Adrenal gland (tissue), 5 donors: ENCODE measurements around the gene SAFB.

Source experiments
- POLR2A ChIP-seq, 2 donors: fragments of 450-650 bp; IDR thresholded peaks; one replicate each; pipeline ENCODE4 v1.6.1; 2017; ENCODE audit warnings: antibody characterized with exemption in 2 of 2, mild to moderate bottlenecking in 2 of 2, moderate library complexity in 1 of 2
- TF ChIP-seq, protein P1 (sequence below), 6 experiments: fragments of 450-650 bp in 4 of 6; fragments of 200-600 bp in 2 of 6; sonication (generic) in 1 of 6; IDR thresholded peaks; 1 replicate in 5 of 6; 2 replicates in 1 of 6; pipeline versions ENCODE4 v1.5.1 to v1.8.0; 2016 to 2021; ENCODE audit warnings: antibody characterized with exemption in 6 of 6, mild to moderate bottlenecking in 2 of 6, moderate library complexity in 1 of 6
- donor health status: DM: no; HTN: no; CAD: no.

DNA sequence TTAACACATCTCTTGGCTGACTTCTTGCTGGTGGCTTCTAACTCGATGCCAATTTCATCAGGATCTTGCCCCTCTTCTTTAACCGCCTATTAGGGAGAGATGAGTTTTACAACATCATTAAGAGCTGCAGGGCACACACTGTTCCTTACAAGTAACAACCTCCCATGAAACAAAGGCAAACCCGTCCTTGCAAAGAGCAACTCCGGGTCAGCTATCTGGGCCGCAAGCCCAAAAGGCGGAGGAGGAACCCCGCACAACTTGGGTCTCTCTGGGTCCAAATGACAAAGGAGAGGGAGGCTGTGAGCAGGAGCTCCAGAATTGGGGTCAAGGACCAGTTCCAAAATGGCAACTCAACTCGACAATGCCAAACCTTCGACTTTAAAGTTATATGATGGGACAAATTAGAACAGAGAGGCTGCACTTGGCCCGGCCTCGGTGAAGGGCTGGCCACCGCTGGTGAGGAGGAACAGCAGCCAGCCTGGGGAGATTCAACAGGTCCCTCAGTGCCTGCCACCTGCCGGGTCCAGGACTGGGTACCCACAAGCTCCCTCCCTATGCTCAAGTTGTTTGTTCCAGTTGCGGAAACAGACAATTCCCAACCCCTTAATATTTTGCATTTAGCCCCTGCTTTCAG is 1.5 kb upstream of the SAFB start:
- TF ChIP-seq, protein P1, sequence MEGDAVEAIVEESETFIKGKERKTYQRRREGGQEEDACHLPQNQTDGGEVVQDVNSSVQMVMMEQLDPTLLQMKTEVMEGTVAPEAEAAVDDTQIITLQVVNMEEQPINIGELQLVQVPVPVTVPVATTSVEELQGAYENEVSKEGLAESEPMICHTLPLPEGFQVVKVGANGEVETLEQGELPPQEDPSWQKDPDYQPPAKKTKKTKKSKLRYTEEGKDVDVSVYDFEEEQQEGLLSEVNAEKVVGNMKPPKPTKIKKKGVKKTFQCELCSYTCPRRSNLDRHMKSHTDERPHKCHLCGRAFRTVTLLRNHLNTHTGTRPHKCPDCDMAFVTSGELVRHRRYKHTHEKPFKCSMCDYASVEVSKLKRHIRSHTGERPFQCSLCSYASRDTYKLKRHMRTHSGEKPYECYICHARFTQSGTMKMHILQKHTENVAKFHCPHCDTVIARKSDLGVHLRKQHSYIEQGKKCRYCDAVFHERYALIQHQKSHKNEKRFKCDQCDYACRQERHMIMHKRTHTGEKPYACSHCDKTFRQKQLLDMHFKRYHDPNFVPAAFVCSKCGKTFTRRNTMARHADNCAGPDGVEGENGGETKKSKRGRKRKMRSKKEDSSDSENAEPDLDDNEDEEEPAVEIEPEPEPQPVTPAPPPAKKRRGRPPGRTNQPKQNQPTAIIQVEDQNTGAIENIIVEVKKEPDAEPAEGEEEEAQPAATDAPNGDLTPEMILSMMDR (IDR thresholded peaks at IDR 0.05): no peak
- peak in 1 of 2 donors; percentile 42 for TF ChIP-seq POLR2A (IDR thresholded peaks at IDR 0.05)
